Measurements from ENCODE around the gene ARGLU1. TPM values are rescaled to one million over a fixed set of nuclear protein-coding genes. Genes with fewer than 3 reads are reported as not detected.

The ARGLU1 gene
- total and polyA plus RNA-seq, 9 of the 15 experiments (the other 6 are each of a cell fraction or from before 2014, with no cell fraction given): 19.3 to 99.9 (median 49.3) TPM

GRCh38 chr13:106597186-106597585, 29.2 kb upstream of the ARGLU1 start:
- in situ Hi-C loops (cut with MboI) (no loop called here), intact Hi-C loops (cut with micrococcal nuclease) (no loop called here)
- no peak for FAIRE-seq
- Histone ChIP-seq H3K4me1 (replicated peaks in 1 of 2; ENCODE audit: control insufficient read depth in 2 of 2, insufficient read depth in 2 of 2, low read length in 2 of 2) (no peaks in the 10 kb centered on the region), H3K27me3 (ENCODE audit: control insufficient read depth in 2 of 2, insufficient read depth in 2 of 2, low read length in 2 of 2) (no peaks in the 10 kb centered on the region; a peak in 1 of 5 replicates), H3K4me2 (ENCODE audit: insufficient read depth, low read length) (no peak overlapping the region), H2AFZ (ENCODE audit: low read depth, low read length) (no peak overlapping the region), H4K20me1 (replicated peaks; ENCODE audit: control insufficient read depth, insufficient read depth, low read length) (no peaks in the 10 kb centered on the region), H3K36me3 (ENCODE audit: control insufficient read depth, insufficient read depth, low read length) (no peaks in the 10 kb centered on the region), H3K27ac (ENCODE audit: extremely low read depth, low read depth, low read length) (no peak overlapping the region), H3K9me3 (replicated peaks; ENCODE audit: control insufficient read depth, insufficient read depth, low read depth, low read length) (no peaks in the 10 kb centered on the region), H3K79me2 (ENCODE audit: control insufficient read depth, insufficient read depth, low read length) (no peaks in the 10 kb centered on the region), H3K9me1 (ENCODE audit: control insufficient read depth, insufficient read depth, low read length) (no peaks in the 10 kb centered on the region), H3K4me3 (no peak overlapping the region), H3K9ac (ENCODE audit: insufficient read depth in 1 of 2, low read depth in 2 of 2, low read length in 2 of 2) (no peak overlapping the region)
- POLR2A ChIA-PET: no interaction called here
- 0% methylated on average over 5 of the region's 5 CpGs for WGBS (ENCODE audit: insufficient coverage, low coverage, missing lambda C conversion rate)
- no peak for ATAC-seq
- no TSS peak for BruUV-seq (replicated peaks)
- no peak for DNase-seq (ENCODE audit: extremely low read depth in 1 of 4, low spot score in 3 of 4)
- CTCF ChIA-PET (ENCODE audit: low intra/inter-chr PET ratio): no interaction called here
- no peak for TF ChIP-seq ZFX (CRISPR knock-in tag; IDR thresholded peaks at IDR 0.05)
- no peak for TF ChIP-seq E2F8 (IDR thresholded peaks at IDR 0.05; ENCODE audit: low read depth, partially characterized antibody)
- TF ChIP-seq PPARD (CRISPR knock-in tag; IDR thresholded peaks at IDR 0.05): no peak
- TF ChIP-seq TOE1 (IDR thresholded peaks at IDR 0.05; ENCODE audit: borderline replicate concordance): no peak
- TF ChIP-seq TOE1 (CRISPR knock-in tag; IDR thresholded peaks at IDR 0.05; ENCODE audit: borderline replicate concordance, low read depth): no peak
- TF ChIP-seq ZNF561 (CRISPR knock-in tag; conservative IDR thresholded peaks at IDR 0.05): no peak
- TF ChIP-seq, protein P1, sequence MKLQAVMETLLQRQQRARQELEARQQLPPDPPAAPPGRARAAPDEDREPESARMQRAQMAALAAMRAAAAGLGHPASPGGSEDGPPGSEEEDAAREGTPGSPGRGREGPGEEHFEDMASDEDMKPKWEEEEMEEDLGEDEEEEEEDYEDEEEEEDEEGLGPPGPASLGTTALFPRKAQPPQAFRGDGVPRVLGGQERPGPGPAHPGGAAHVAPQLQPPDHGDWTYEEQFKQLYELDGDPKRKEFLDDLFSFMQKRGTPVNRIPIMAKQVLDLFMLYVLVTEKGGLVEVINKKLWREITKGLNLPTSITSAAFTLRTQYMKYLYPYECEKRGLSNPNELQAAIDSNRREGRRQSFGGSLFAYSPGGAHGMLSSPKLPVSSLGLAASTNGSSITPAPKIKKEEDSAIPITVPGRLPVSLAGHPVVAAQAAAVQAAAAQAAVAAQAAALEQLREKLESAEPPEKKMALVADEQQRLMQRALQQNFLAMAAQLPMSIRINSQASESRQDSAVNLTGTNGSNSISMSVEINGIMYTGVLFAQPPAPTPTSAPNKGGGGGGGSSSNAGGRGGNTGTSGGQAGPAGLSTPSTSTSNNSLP (IDR thresholded peaks at IDR 0.05; ENCODE audit: borderline replicate concordance, low read depth, low read length): no peak
- TF ChIP-seq ZNF165 (CRISPR knock-in tag; IDR thresholded peaks at IDR 0.05; ENCODE audit: borderline replicate concordance): no peak
- TF ChIP-seq C11orf30 (IDR thresholded peaks at IDR 0.05; ENCODE audit: low read depth): no peak
- no peak for TF ChIP-seq MNT (conservative IDR thresholded peaks at IDR 0.05)
- TF ChIP-seq TEAD4 (IDR thresholded peaks at IDR 0.05; ENCODE audit: low read length): no peak
- TF ChIP-seq TEAD4 (CRISPR knock-in tag; IDR thresholded peaks at IDR 0.05; ENCODE audit: borderline replicate concordance): no peak
- TF ChIP-seq ZNF444 (CRISPR knock-in tag; IDR thresholded peaks at IDR 0.05): no peak
- no peak for TF ChIP-seq CHAMP1 (IDR thresholded peaks at IDR 0.05)
- no peak for TF ChIP-seq NFYB (IDR thresholded peaks at IDR 0.05; ENCODE audit: extremely low read depth, insufficient read length)
